GM18520 (cell line): ENCODE results near the gene MSX1.

Experiments used
- ATAC-seq: cut with Tn5 transposase; IDR thresholded peaks from one replicate; pipeline ENCODE4 v1.9.1; 2021; ENCODE audit not compliant: unreplicated experiment

The MSX1 gene

GRCh38 chr4:4868758-4869723 is 9.6 kb downstream of the MSX1 start:
- no peak for ATAC-seq

- ATAC-seq = no peak
Measured at GRCh38 chr4:4869731-4870571, 10.5 kb downstream of the MSX1 start.

- ATAC-seq = no peak
Measured at GRCh38 chr4:4870576-4871241, 11.2 kb downstream of the MSX1 start.

- ATAC-seq = no peak
Measured at GRCh38 chr4:4871242-4871572, 11.7 kb downstream of the MSX1 start.

GRCh38 chr4:4871573-4872313 is 12.3 kb downstream of the MSX1 start:
- ATAC-seq = no peak

- no peak for ATAC-seq
Measured at GRCh38 chr4:4872314-4872903, 12.9 kb downstream of the MSX1 start.

GRCh38 chr4:4873203-4873602 is 13.7 kb downstream of the MSX1 start:
- no peak for ATAC-seq

- no peak for ATAC-seq
Measured at GRCh38 chr4:4874254-4874653, 14.8 kb downstream of the MSX1 start.

- ATAC-seq = no peak
Measured at GRCh38 chr4:4875147-4875546, 15.7 kb downstream of the MSX1 start.

- no peak for ATAC-seq
Measured at GRCh38 chr4:4875611-4876010, 16.1 kb downstream of the MSX1 start.

GRCh38 chr4:4876945-4877661 is 17.6 kb downstream of the MSX1 start:
- no peak for ATAC-seq

- ATAC-seq = no peak
Measured at GRCh38 chr4:4880492-4880891, 21.0 kb downstream of the MSX1 start.

- ATAC-seq = no peak
Measured at GRCh38 chr4:4881432-4881831, 22.0 kb downstream of the MSX1 start.

GRCh38 chr4:4884611-4885010 is 25.1 kb downstream of the MSX1 start:
- ATAC-seq = no peak

GRCh38 chr4:4887426-4887825 is 28.0 kb downstream of the MSX1 start:
- ATAC-seq = no peak

GRCh38 chr4:4888695-4889094 is 29.2 kb downstream of the MSX1 start:
- ATAC-seq = no peak

GRCh38 chr4:4889781-4890180 is 30.3 kb downstream of the MSX1 start:
- ATAC-seq = no peak

GRCh38 chr4:4890574-4891255 is 31.2 kb downstream of the MSX1 start:
- no peak for ATAC-seq

- ATAC-seq = no peak
Measured at GRCh38 chr4:4893721-4894120, 34.3 kb downstream of the MSX1 start.
